ENCODE results near the gene TRIM41.

Gene TRIM41

DNA sequence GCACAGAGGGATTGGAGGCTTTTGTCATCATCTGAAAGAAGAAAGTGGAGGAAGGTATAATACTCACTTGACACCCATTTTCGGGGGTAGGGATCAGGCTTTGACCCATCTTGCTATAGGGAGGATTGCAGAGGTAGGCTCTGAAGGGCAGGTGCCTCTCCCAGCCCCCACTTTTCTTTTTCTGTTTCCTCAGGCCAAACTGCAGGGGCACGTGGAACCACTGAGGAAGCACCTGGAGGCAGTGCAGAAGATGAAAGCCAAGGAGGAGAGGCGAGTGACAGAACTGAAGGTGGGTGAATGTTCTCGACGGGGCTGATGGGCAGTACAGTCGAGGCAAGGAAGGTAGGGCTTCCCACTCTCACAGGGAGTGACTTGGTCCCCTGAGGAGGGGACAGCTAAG, 7.5 kb downstream of the TRIM41 start:
- no peak overlapping the region for H3K27ac ChIP-seq
- TF ChIP-seq, protein P1, sequence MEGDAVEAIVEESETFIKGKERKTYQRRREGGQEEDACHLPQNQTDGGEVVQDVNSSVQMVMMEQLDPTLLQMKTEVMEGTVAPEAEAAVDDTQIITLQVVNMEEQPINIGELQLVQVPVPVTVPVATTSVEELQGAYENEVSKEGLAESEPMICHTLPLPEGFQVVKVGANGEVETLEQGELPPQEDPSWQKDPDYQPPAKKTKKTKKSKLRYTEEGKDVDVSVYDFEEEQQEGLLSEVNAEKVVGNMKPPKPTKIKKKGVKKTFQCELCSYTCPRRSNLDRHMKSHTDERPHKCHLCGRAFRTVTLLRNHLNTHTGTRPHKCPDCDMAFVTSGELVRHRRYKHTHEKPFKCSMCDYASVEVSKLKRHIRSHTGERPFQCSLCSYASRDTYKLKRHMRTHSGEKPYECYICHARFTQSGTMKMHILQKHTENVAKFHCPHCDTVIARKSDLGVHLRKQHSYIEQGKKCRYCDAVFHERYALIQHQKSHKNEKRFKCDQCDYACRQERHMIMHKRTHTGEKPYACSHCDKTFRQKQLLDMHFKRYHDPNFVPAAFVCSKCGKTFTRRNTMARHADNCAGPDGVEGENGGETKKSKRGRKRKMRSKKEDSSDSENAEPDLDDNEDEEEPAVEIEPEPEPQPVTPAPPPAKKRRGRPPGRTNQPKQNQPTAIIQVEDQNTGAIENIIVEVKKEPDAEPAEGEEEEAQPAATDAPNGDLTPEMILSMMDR (IDR thresholded peaks at IDR 0.05): no peak
- no peak for TF ChIP-seq ZFX (IDR thresholded peaks at IDR 0.05; ENCODE audit: borderline replicate concordance)

DNA sequence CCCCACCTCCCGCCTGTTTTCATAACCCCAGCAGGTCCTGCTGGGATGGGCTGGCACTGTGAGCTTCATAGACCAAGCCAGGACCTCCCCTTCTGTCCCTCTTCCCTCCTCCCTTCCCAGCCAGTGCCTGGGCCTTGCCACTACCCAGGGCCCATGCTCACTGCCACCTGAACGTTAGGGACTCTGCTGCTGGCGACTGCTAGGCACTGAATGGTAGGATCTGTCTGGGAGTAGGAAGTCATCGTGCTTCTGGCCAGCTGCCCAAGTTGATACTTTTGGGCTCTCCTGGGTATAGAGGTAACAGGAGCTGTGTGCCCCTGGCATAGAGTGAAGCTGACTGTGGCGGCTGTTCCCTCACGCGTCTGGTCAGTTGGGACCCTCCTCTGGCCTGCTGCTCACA, 8.4 kb downstream of the TRIM41 start:
- TF ChIP-seq, protein P1 (IDR thresholded peaks at IDR 0.05): no peak
- no peak for TF ChIP-seq ZFX (IDR thresholded peaks at IDR 0.05; ENCODE audit: borderline replicate concordance)
- no peak overlapping the region for H3K27ac ChIP-seq

DNA sequence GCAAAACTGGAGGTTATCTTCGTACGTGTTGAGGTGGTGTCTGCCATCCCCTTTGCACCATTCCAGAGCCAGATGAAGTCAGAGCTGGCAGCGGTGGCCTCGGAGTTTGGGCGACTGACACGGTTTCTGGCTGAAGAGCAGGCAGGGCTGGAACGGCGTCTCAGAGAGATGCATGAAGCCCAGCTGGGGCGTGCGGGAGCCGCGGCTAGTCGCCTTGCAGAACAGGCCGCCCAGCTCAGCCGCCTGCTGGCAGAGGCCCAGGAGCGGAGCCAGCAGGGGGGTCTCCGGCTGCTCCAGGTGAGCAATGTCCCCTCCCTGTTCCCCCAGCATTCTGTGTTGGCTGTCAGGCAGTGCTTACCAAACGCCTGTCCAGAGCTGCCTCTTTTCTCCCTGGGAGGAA, 9.5 kb downstream of the TRIM41 start:
- TF ChIP-seq, protein P1 (IDR thresholded peaks at IDR 0.05): no peak
- TF ChIP-seq ZFX (IDR thresholded peaks at IDR 0.05; ENCODE audit: borderline replicate concordance): no peak
- H3K27ac ChIP-seq: no peak overlapping the region

DNA sequence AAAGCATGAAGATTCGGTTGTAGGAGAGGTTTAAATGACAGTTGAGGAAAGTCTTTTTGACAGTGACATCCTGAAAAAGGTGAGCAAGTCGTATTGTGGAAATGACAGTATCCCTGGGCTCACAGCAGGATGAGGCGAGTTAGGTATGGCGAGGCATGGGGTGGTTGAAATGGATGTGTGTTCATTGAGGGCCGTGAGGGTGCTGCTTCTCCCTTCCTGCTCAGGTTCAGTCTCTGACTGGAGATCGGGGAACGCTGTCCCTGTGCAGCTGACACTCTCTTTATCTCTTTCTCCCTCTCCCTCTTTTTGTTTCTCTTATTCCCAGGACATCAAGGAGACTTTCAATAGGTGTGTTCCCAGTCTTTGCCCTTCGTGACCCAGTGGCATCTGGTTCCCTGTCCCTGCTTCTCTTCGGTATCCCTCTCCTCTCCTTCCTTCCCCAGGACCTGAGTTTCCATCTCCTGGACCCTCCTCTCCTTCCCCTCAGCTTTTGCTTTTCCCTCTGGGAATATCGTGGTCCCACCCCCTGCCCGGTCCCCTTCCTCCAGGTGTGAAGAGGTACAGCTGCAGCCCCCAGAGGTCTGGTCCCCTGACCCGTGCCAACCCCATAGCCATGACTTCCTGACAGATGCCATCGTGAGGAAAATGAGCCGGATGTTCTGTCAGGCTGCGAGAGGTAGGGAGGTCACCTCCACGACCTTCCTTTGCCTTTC, 10.2 kb downstream of the TRIM41 start:
- no peak overlapping the region for H3K27ac ChIP-seq
- no peak for TF ChIP-seq ZFX (IDR thresholded peaks at IDR 0.05; ENCODE audit: borderline replicate concordance)
- TF ChIP-seq, protein P1 (IDR thresholded peaks at IDR 0.05): no peak

DNA sequence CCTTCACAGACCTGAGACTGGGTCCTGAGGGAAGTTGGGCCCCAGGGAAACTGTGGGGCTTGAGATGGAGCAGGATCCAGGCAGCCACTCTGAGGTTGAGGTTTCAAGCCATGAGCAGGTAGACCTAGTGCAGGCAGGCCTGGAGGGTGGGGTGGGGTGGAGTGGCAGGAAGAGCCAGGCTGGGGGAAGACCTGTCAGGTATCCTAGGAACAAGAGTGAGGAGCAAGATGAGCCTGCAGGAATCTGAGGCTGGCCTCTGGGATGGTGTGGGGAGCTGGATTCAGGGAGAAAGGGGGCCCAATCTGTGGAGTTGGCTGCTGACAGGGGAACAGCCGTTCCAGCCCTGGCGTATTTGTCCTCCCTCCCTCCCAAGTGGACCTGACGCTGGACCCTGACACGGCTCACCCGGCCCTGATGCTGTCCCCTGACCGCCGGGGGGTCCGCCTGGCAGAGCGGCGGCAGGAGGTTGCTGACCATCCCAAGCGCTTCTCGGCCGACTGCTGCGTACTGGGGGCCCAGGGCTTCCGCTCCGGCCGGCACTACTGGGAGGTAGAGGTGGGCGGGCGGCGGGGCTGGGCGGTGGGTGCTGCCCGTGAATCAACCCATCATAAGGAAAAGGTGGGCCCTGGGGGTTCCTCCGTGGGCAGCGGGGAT, 10.8 kb downstream of the TRIM41 start:
- TF ChIP-seq, protein P1 (IDR thresholded peaks at IDR 0.05): no peak
- no peak for TF ChIP-seq ZFX (IDR thresholded peaks at IDR 0.05; ENCODE audit: borderline replicate concordance)
- no peak overlapping the region for H3K27ac ChIP-seq

DNA sequence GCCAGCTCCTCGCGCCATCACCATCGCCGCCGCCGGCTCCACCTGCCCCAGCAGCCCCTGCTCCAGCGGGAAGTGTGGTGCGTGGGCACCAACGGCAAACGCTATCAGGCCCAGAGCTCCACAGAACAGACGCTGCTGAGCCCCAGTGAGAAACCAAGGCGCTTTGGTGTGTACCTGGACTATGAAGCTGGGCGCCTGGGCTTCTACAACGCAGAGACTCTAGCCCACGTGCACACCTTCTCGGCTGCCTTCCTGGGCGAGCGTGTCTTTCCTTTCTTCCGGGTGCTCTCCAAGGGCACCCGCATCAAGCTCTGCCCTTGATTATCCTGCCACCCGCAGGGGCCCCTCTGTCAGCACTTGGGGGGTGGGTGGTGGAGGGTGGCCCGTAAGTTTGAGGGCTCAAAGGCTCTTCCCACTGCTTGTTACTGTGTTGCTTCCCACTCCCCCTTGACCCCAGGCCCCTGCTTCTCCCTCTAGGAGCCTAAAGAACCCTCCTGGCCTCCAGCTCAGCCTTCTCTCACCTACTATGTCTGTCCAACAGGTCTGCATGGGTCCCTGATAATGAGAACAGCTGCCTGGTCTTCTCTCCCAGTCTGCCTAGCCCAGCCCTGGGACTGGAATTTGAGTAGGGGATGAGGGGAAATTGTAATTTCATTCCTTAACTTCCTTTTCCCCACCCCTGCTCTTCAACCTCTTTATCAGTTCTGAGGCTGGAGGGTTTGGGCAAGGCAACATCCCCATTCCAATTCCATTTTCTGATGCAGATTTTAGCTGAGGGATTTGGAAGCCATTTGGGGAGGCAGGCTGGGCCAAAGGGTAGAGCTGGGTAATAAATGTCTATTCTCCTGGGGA, 11.6 kb downstream of the TRIM41 start:
- TF ChIP-seq ZFX (IDR thresholded peaks at IDR 0.05; ENCODE audit: borderline replicate concordance): no peak
- TF ChIP-seq, protein P1 (IDR thresholded peaks at IDR 0.05): no peak
- peak overlapping the region; percentile 97 for H3K27ac ChIP-seq
